K562 (cell line): ENCODE measurements around the gene SPON2. TPM values are rescaled to one million over a fixed set of nuclear protein-coding genes. Genes with fewer than 3 reads are reported as not detected.

Experiments
- ATAC-seq: fragments of 200-7000 bp; cut with Tn5 transposase; 3 replicates; pipeline ENCODE4 v1.9.1; 2020; ENCODE audit warnings: moderate library complexity
- BruUV-seq: library from RNA; stranded (reverse); fragments of 400-500 nt; replicated peaks from 2 replicates; lab custom pipeline; 2021; lab: Mats Ljungman, UMichigan
- CTCF ChIA-PET: fragments of 300-600 bp; formaldehyde crosslinking; extraction: SDS; loops from one replicate; lab custom pipeline; 2021; ENCODE audit warnings: low intra/inter-chr PET ratio; lab: Yijun Ruan, JAX
- POLR2A ChIA-PET: fragments of 300-600, 350-650 bp; sonication (Branson Sonifier 250); formaldehyde crosslinking; extraction: SDS; loops from one replicate; lab custom pipeline; 2021; ENCODE audit warnings: antibody characterized with exemption, inconsistent platforms; lab: Yijun Ruan, JAX
- DNase-seq, 4 experiments: peaks; one replicate each; pipeline versions ENCODE4 v3.0.0 to v3.0.0-alpha.2; 2011 to 2018; ENCODE audit warnings: low spot score in 3 of 4, mixed read lengths in 3 of 4; ENCODE audit errors: extremely low read depth in 1 of 4
- FAIRE-seq: peaks from 2 replicates; lab custom pipeline; 2011; peaks lifted over from hg19 to GRCh38; lab: Jason Lieb, UNC
- H2AFZ ChIP-seq: 2 replicates; pipeline ENCODE4 v1.6.0; 2011; ENCODE audit warnings: low read depth, low read length, control low read depth, inconsistent platforms
- H3K27ac ChIP-seq: fragments of 200-600 bp; 3 replicates; pipeline ENCODE4 v1.8.0; 2011; ENCODE audit warnings: low read depth, mild to moderate bottlenecking, control low read depth, inconsistent platforms, low read length, moderate library complexity, mixed read lengths; ENCODE audit errors: extremely low read depth
- H3K27me3 ChIP-seq, 2 experiments: fragments of 300-600 bp in 1 of 2; 2 replicates in 1 of 2; 3 replicates in 1 of 2; pipeline versions ENCODE4 v1.6.0 to v1.8.0; 2011; ENCODE audit warnings: inconsistent platforms in 2 of 2, low read length in 2 of 2, mild to moderate bottlenecking in 1 of 2, mixed read lengths in 1 of 2, moderate library complexity in 1 of 2; ENCODE audit not compliant: control insufficient read depth in 2 of 2, insufficient read depth in 2 of 2
- H3K36me3 ChIP-seq: fragments of 300-600 bp; 3 replicates; pipeline ENCODE4 v1.8.0; 2011; ENCODE audit warnings: mild to moderate bottlenecking, low read length, inconsistent platforms; ENCODE audit not compliant: control insufficient read depth, insufficient read depth
- H3K4me1 ChIP-seq, 2 experiments: fragments of 200-600 bp in 1 of 2; replicated peaks in 1 of 2; 2 replicates in 1 of 2; 3 replicates in 1 of 2; pipeline versions ENCODE4 v1.5.1 to v1.8.0; 2011; ENCODE audit warnings: inconsistent platforms in 2 of 2, low read length in 2 of 2, mild to moderate bottlenecking in 1 of 2, mixed read lengths in 1 of 2, moderate library complexity in 1 of 2; ENCODE audit not compliant: control insufficient read depth in 2 of 2, insufficient read depth in 2 of 2
- H3K4me2 ChIP-seq: 2 replicates; pipeline ENCODE4 v1.6.1; 2011; ENCODE audit warnings: low read length, control low read depth, inconsistent platforms, mixed read lengths; ENCODE audit not compliant: insufficient read depth
- H3K4me3 ChIP-seq: fragments of 200-600 bp; sonication (generic), shearing (Covaris generic); 2 replicates; pipeline ENCODE4 v1.5.1; 2016; ENCODE audit warnings: control low read depth, inconsistent platforms
- H3K79me2 ChIP-seq: fragments of 200-600 bp; 3 replicates; pipeline ENCODE4 v1.8.0; 2011; ENCODE audit warnings: low read length, inconsistent platforms; ENCODE audit not compliant: control insufficient read depth, insufficient read depth
- H3K9ac ChIP-seq, 2 experiments: 2 replicates each; pipeline versions ENCODE4 v1.6.0 to v1.6.1; 2011; ENCODE audit warnings: low read depth in 2 of 2, low read length in 2 of 2, control low read depth in 1 of 2, inconsistent platforms in 1 of 2, mild to moderate bottlenecking in 1 of 2, mixed read lengths in 1 of 2; ENCODE audit not compliant: insufficient read depth in 1 of 2
- H3K9me1 ChIP-seq: one replicate; pipeline ENCODE4 v1.6.0; 2011; ENCODE audit warnings: inconsistent platforms, mild to moderate bottlenecking, low read length, moderate library complexity; ENCODE audit not compliant: control insufficient read depth, insufficient read depth
- H3K9me3 ChIP-seq: replicated peaks from 2 replicates; pipeline ENCODE4 v1.5.1; 2011; ENCODE audit warnings: low read depth, low read length, inconsistent platforms; ENCODE audit not compliant: control insufficient read depth, insufficient read depth
- H4K20me1 ChIP-seq: replicated peaks from 2 replicates; pipeline ENCODE4 v1.6.1; 2011; ENCODE audit warnings: low read length, inconsistent platforms, mixed read lengths; ENCODE audit not compliant: control insufficient read depth, insufficient read depth
- ELF2 ChIP-seq: fragments of 250-450 bp; sonication (Bioruptor Pico); IDR thresholded peaks from 2 replicates; pipeline ENCODE4 v1.5.0; 2021; ENCODE audit warnings: mild to moderate bottlenecking
- GTF2B ChIP-seq: IDR thresholded peaks from 2 replicates; pipeline ENCODE4 v1.6.1; 2011; ENCODE audit not compliant: insufficient read length; ENCODE audit errors: extremely low read depth
- HDGF ChIP-seq: fragments of 450-650 bp; IDR thresholded peaks from 2 replicates; pipeline ENCODE4 v1.6.1; 2016
- KLF13 ChIP-seq: fragments of 450-650 bp; IDR thresholded peaks from 2 replicates; pipeline ENCODE4 v1.6.1; 2016; ENCODE audit warnings: missing genetic modification characterization, low read depth, mild to moderate bottlenecking, missing compliant biosample characterization, moderate library complexity, borderline replicate concordance
- MEF2A ChIP-seq: IDR thresholded peaks from 2 replicates; pipeline ENCODE4 v1.6.1; 2011; ENCODE audit warnings: low read depth, mild to moderate bottlenecking, low read length, moderate library complexity; ENCODE audit not compliant: control insufficient read depth
- NELFE ChIP-seq: IDR thresholded peaks from 2 replicates; pipeline ENCODE4 v1.6.1; 2011; ENCODE audit warnings: mild to moderate bottlenecking; ENCODE audit not compliant: insufficient read depth, insufficient read length
- RAD21 ChIP-seq, 2 experiments: fragments of 250-450 bp in 1 of 2; fragments of 450-650 bp in 1 of 2; sonication (Bioruptor Pico) in 1 of 2; formaldehyde crosslinking in 1 of 2; IDR thresholded peaks in 1 of 2; conservative IDR thresholded peaks in 1 of 2; 2 replicates each; pipeline versions ENCODE4 v1.4.0 to v1.8.0; 2020 to 2022; ENCODE audit warnings: mild to moderate bottlenecking in 2 of 2, moderate library complexity in 1 of 2
- RAD51 ChIP-seq: fragments of 450-650 bp; IDR thresholded peaks from 2 replicates; pipeline ENCODE4 v1.7.1; 2016; ENCODE audit warnings: low read depth, mild to moderate bottlenecking, borderline replicate concordance
- RCOR1 ChIP-seq, 2 experiments: IDR thresholded peaks; 2 replicates each; pipeline ENCODE4 v1.6.1; 2012; ENCODE audit warnings: low read depth in 2 of 2, low read length in 2 of 2, borderline replicate concordance in 1 of 2, improper control_type of control experiment in 1 of 2
- YY1 ChIP-seq, 3 experiments: IDR thresholded peaks; 2 replicates each; pipeline ENCODE4 v1.6.1; 2011; ENCODE audit warnings: low read length in 2 of 3, mild to moderate bottlenecking in 2 of 3, moderate library complexity in 2 of 3, borderline replicate concordance in 1 of 3, control low read depth in 1 of 3, low read depth in 1 of 3; ENCODE audit not compliant: insufficient read depth in 3 of 3, insufficient replicate concordance in 2 of 3, control insufficient read depth in 1 of 3, insufficient read length in 1 of 3; ENCODE audit errors: extremely low read depth in 1 of 3
- ZNF140 ChIP-seq: fragments of 250-450 bp; sonication (Bioruptor Pico); IDR thresholded peaks from 2 replicates; pipeline ENCODE4 v1.8.0; 2021; ENCODE audit warnings: moderate library complexity, mild to moderate bottlenecking, inconsistent platforms
- ZNF175 ChIP-seq: fragments of 200-800 bp; sonication (Bioruptor generic); IDR thresholded peaks from 2 replicates; pipeline ENCODE4 v1.6.1; 2016; ENCODE audit warnings: low read depth, mild to moderate bottlenecking, missing genetic modification characterization, missing compliant biosample characterization
- WGBS: fragments of 100-300 bp; shearing (Covaris generic); methylation state at CpG from one replicate; pipeline ENCODE4 v1.1.6; 2016; ENCODE audit warnings: low coverage, mixed read lengths; ENCODE audit not compliant: insufficient coverage; ENCODE audit errors: missing lambda C conversion rate; 5-methylcytosine and 5-hydroxymethylcytosine counted together
- in situ Hi-C: fragments of 300-500 bp; cut with MboI; formaldehyde crosslinking; loops from 4 replicates; pipeline ENCODE4 v1.15.0; 2018; ENCODE audit warnings: inconsistent platforms, mixed read lengths
- intact Hi-C: fragments of 100-400 bp; cut with micrococcal nuclease; formaldehyde crosslinking; loops from 2 replicates; pipeline ENCODE4 v1.14.2; 2022
- polyA plus RNA-seq, 8 experiments: library from polyadenylated mRNA; depleted of rRNA in 4 of 8; stranded (reverse) in 5 of 8; unstranded in 3 of 8; fragments of >200 nt; fragmentation: Nextera tagmentation in 2 of 8; fragmentation: Illumina TruSeq in 1 of 8; extraction: Ambion mirVana in 2 of 8; extraction: Trizol in 1 of 8; gene quantifications; 2 replicates each; pipeline versions ENCODE4 v1.2.1 to v1.2.3, GENCODE V29; 2011 to 2014; ENCODE audit warnings: inconsistent platforms in 1 of 8, missing spikeins in 1 of 8
- total RNA-seq, 7 experiments: library from RNA; depleted of rRNA in 6 of 7; stranded (reverse); fragments of >200 nt in 6 of 7; fragmentation: Illumina TruSeq in 2 of 7; extraction: Trizol in 2 of 7; gene quantifications; 2 replicates each; pipeline versions ENCODE4 v1.2.1 to v1.2.3, GENCODE V29; 2011 to 2021; ENCODE audit warnings: low replicate concordance in 1 of 7

SPON2 gene
- total and polyA plus RNA-seq, 9 of the 15 experiments (the other 6 are each of a cell fraction or from before 2014, with no cell fraction given), result 0.21 to 2.2 (median 0.83) TPM

GRCh38 chr4:1221155-1221870, 48.9 kb upstream of the SPON2 start:
- in situ Hi-C loops, result no loop called here
- 92% methylated on average over 31 of the region's 33 CpGs for WGBS
- Histone ChIP-seq H2AFZ (no peak overlapping the region), H3K36me3 (peaks cover 78% of the 10 kb centered on the region), H3K9ac (no peak overlapping the region), H4K20me1 (no peaks in the 10 kb centered on the region), H3K9me1 (no peaks in the 10 kb centered on the region), H3K4me3 (no peak overlapping the region), H3K4me1 (peaks cover 0 to 9% of the 10 kb centered on the region in 2 experiments; a peak in 1 of 5 replicates), H3K27ac (no peak overlapping the region), H3K4me2 (no peak overlapping the region), H3K9me3 (no peaks in the 10 kb centered on the region), H3K79me2 (no peaks in the 10 kb centered on the region; the same call in 2 of the 3 replicates), H3K27me3 (no peaks in the 10 kb centered on the region; a peak in 1 of 5 replicates)
- TF ChIP-seq ZNF140 (CRISPR knock-in tag) (no peak), RAD21 (CRISPR knock-in tag; conservative IDR thresholded peaks at IDR 0.05 in 1 of 2, IDR thresholded peaks at IDR 0.05 in 1 of 2) (no peak)
- ChIA-PET CTCF (no interaction called here), POLR2A (interaction anchor here (0.9 kb wide), 1 partner anchor 14 kb away, joined by 4 read pairs; no protein-coding TSS in a partner anchor)
- BruUV-seq, result no TSS peak
- ATAC-seq (no peak), DNase-seq (no peak), FAIRE-seq (no peak)
- intact Hi-C loops, result no loop called here

- Histone ChIP-seq H2AFZ (no peak overlapping the region), H3K36me3 (peaks cover 77% of the 10 kb centered on the region), H3K27ac (no peak overlapping the region), H3K9me1 (no peaks in the 10 kb centered on the region), H3K4me3 (no peak overlapping the region), H3K9me3 (no peaks in the 10 kb centered on the region), H3K4me2 (no peak overlapping the region), H3K9ac (no peak overlapping the region), H4K20me1 (no peaks in the 10 kb centered on the region), H3K79me2 (no peaks in the 10 kb centered on the region; the same call in 2 of the 3 replicates), H3K27me3 (no peaks in the 10 kb centered on the region; a peak in 1 of 5 replicates), H3K4me1 (peaks cover 0 to 15% of the 10 kb centered on the region in 2 experiments; a peak in 1 of 5 replicates)
- 93% methylated on average over 14 of the region's 16 CpGs for WGBS
- DNase-seq (no peak), ATAC-seq (no peak), FAIRE-seq (no peak)
- CTCF ChIA-PET, result no interaction called here
- in situ Hi-C loops (no loop called here), intact Hi-C loops (no loop called here)
- POLR2A ChIA-PET, result no interaction called here
- BruUV-seq, result no TSS peak
- no peak for TF ChIP-seq HDGF
- TF ChIP-seq NELFE, result no peak
- TF ChIP-seq RAD51, result no peak
- TF ChIP-seq GTF2B, result no peak
- TF ChIP-seq YY1 (IDR thresholded peaks at IDR 0.05; ENCODE audit: borderline replicate concordance in 1 of 3, control insufficient read depth in 1 of 3, extremely low read depth in 1 of 3, insufficient read depth in 3 of 3, insufficient read length in 1 of 3, insufficient replicate concordance in 2 of 3, low read depth in 1 of 3, low read length in 2 of 3), result no peak
- TF ChIP-seq MEF2A, result no peak
- no peak for TF ChIP-seq ELF2 (CRISPR knock-in tag)
- TF ChIP-seq ZNF175 (CRISPR knock-in tag), result no peak
- no peak for TF ChIP-seq KLF13 (tag)
- no peak for TF ChIP-seq RCOR1 (IDR thresholded peaks at IDR 0.05; ENCODE audit: borderline replicate concordance in 1 of 2, low read depth in 2 of 2, low read length in 2 of 2)
Observed at GRCh38 chr4:1220566-1220965, 48.2 kb upstream of the SPON2 start.
